ENCODE results near the gene ADIRF.
"Not testable (repeated sequence)": the region's sequence is repeated elsewhere in the genome, so short reads cannot be mapped to it uniquely, and the experiment has no call there.

Gene ADIRF

DNA sequence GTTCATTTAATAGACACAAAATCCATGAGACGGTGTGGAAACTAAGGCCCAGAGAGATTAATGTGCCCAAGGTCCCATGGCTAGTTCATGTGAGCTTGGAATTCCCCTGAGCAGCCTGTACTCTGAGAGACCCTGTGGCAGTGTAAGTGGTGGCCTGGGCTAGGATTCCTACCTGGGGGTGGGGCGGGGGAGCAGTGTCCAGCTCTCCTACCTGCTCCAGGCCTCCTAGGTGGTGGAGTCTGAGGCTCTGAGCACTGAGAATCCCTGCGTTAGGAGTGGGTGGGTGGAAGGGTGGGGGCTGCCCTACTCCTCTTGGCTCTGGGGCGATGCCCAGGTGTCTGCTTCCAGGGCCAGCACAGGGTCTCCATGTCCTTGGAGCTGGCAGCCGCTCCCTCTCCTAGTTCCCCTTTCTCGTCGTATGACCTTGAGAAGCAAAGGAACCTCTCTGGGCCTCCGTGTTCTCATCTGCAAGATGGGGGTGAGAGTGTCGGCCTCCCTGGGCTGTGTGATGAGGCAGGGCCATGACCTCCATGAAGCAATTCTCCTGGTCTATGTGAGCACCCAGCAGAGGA lies 7.3 kb upstream of the ADIRF start:
- no peak for DNase-seq (ENCODE audit: low read depth)

DNA sequence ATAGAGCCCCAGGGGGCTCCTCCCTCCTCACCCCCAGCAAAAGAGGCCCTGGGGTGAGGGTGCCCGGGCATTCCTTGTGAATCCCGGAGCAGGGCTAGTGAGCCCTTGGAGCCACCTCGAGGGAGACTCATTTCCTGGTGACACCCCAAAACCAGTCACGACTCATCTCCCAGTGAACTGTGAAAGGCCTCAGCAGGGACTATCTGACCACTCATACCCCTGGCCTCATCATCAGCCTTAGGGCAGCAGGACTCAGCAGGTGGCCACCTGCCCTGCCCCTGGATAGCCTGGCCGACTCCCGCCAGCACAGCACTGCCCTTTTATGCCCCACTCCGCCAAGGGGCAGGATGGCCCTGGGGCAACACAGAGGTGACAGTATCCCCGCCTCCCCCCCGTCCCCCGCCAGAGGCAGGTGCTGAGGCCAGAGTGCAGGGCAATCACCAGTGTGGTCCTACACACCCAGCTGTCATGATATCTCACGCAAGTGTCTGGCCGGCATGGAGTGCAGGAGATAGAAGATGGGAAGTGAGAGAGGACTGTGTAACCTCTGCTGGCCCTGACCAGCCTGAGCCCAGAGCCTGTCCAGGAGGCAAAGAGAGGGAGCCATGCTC lies 6.7 kb upstream of the ADIRF start:
- no peak for DNase-seq (ENCODE audit: low read depth)

DNA sequence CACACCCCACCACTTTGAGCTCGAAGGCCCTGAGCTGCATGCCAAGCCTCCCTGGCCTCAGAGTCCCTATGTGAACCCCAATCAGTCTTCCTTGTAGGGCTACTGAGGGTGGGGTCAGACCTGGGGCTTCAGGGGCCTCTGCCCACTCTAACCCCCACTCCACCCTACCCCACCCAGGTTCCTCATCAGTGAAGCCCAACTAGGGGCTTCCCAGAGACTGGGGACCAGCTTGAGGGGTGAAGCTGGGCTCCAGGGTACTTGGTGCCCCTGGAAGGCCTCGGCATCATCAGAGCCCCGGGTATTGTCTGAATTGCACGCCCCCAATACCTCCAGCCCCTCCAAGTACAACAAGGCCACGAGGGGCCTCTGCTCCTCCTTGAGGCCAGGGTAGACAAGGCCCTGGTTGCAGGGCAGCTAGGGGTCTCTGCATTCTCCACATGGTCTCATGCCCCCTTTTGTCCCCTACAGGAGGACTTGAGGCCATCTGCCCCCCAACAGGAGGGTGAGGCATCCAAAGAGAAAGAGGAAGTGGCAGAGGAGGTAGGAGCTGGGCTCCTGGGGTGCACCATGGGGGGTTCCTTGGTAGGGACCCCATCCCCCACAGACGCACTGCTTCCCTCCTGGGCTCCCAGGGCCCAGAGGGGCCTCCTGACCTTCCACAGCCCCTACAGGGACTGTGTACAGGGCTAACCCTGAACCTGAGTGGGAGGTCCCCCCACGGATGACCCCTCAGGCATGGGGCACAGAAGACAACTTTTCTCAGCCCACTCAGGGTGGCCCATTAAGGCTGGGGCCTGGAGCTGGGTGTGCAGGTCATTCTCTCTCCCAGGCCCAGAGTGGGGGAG lies 5.9 kb upstream of the ADIRF start:
- no peak for DNase-seq (ENCODE audit: low read depth)

GRCh38 chr10:86962981-86963310 lies 5.3 kb upstream of the ADIRF start:
- no peak for DNase-seq (ENCODE audit: low read depth)

DNA sequence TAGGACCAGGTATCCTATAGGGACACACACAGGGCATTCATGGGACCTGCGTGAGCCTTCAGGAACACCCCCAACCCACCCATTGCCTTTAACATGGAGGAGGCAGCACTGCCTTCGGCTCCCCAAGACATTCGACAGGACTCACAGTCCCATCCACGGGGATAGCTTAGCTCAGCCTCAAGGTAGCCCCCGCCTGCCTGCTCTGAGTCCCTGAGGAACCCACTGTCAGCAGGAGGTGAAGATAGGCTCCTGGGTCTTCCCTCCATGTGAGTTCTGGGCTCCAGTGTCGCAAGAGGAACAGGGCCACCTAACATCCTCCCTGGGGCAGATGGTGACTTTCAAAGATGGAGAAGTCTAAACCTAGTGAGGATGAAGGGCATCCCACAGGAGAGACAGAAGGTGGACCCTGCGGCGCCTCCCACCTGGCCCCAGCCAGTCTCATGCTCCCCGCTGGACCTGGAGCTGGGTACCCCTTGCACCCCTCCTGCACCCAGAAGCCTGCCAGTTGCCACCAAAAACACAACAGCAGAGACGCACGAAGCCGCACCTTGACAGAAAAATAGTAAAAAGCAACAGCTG lies 4.9 kb upstream of the ADIRF start:
- DNase-seq (ENCODE audit: low read depth) = no peak

DNA sequence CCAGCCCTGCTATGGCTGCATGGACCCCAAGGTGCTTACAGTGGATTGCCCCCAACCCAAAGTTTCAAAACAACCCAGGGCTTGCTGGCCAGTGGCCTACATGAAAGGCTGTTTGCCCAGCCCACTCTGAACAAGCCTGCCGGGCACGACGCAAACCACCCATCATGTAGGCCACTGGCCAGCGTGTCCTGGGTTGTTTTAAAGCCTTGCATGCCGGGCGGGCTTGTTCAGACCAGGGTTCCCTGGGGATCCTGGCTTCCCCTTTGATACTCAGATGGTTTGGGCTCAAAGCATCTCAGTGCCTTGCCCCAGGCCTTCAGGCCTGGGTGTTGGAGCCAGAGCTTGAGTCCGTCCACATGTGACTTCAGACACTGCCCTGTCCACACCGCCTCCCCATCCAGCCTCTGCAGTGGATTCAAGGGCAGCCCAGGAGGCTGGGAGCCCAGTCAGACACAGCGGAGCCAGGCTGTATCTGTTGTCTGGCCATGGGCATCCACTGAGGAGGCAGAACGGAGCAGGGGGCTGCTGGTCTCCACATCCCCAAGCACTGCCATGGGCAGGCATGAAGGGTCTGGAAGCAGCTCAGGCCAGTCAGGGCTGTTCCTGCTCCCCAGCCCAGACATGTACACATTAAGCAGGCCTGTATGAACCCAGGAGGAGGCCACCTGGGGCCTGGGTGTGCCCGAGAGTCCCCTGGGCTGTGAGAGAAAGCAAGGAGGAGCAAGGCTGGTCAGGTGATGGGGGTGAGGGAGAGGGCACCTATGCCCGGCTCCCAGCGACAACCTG lies 4.0 kb upstream of the ADIRF start:
- no peak for DNase-seq (ENCODE audit: low read depth)

- DNase-seq (ENCODE audit: low read depth) = no peak
These were observed 3.5 kb upstream of the ADIRF start for GRCh38 chr10:86964847-86965190.

DNA sequence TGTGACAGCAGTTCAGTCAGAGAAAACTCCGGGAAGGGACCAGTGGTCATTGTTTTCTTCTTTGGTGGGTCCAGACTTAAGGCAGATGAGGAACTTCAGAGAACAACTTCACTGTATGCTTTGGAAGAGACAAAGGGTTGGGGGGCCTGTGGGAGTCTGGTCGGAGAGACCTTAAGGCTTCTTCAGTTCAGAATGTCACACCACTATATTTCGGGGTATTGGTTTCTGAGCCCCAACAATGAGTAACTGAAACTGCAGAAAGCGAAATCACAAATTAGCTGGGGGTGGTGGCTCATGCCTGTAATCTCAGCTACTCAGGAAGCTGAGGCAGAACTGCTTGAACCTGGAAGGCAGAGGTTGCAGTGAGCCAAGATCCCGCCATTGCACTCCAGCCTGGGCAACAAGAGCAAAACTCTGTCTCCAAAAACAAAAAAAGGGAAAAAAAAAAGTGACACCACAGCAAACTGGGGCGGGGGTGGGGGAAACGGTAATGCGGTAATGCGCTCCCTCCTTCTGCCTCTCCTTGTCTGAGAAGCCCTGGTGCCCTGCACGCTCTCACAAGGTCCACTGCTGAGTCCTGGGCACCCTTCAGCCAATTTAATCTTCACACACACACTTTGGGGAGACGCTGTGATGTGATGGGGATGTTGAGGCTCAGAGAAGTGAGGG lies 2.2 kb upstream of the ADIRF start:
- no peak for DNase-seq (ENCODE audit: low read depth)

- no peak for DNase-seq (ENCODE audit: low read depth)
These were observed 771 bp upstream of the ADIRF start for GRCh38 chr10:86967481-86967941.

- no peak for DNase-seq (ENCODE audit: low read depth)
These were observed 693 bp downstream of the ADIRF start for GRCh38 chr10:86968994-86969355.

GRCh38 chr10:86969421-86970041 lies 1.2 kb downstream of the ADIRF start:
- DNase-seq (ENCODE audit: low read depth) = no peak

DNA sequence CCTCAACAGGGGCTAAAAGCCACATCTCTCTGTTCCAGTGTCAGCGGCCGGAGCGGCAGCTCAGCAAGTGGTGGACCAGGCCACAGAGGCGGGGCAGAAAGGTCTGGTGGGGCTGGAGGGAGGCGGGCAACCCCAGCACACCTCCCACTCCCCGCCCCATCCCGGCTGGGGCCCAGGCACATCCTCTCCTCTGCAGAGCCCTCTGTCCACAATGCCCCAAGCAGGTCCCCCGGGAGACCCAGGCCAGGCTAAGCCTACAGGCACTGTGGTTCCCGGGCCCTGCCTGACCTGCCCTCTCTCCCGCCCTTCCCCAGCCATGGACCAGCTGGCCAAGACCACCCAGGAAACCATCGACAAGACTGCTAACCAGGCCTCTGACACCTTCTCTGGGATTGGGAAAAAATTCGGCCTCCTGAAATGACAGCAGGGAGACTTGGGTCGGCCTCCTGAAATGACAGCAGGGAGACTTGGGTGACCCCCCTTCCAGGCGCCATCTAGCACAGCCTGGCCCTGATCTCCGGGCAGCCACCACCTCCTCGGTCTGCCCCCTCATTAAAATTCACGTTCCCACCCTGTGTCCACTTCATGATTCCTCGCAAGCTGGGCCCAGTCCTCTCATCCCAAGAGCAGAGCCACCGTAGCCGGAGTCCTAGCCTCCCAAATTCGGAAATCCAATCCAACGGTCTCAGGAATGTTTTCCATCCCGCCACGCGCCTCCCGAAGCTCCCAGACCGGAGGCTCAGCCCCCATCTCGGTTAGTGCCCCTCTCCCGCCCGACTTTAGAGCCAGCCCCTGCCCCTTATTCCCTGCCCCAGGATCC lies 2.1 kb downstream of the ADIRF start:
- DNase-seq (ENCODE audit: low read depth) = no peak

GRCh38 chr10:86970982-86971231 lies 2.6 kb downstream of the ADIRF start:
- no peak for DNase-seq (ENCODE audit: low read depth)

DNA sequence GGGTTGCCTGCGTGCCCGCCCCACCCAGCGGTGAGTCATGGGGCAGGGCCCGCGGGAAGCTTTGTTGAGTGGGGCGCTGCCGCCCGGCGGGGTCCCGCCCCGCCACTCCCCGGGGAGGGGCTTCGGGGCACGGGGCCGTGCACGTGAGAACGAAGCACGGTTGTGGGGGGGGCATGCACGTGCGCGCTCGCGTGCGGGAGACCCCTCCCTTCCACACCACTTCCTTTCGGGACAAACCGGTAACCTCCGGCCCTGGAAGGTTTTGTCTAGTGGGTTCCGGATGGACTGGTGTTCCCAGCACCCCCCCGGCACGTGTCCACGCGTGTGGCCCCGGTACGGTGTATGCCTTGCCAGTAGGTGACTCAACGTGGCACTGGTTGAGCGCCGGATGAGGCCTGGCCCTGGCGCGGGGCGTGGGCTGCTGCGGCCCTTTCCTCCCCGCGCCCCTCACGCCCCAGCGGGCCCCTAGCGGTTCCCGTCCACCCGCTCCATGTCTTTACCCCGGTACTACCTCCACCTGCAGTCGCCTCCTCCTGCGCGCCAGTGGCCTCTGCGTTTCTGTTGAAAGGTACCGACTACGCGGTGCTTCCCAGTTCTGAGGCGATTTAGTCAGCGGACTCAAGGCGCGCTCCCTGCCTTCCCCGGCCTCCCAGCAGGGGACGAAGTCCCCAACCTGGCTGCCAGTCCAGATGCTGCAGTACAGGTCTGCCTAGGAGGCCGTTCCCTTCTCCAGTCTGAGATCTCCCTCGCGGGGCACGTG lies 3.1 kb downstream of the ADIRF start:
- DNase-seq (ENCODE audit: low read depth) = peak; percentile 81

DNA sequence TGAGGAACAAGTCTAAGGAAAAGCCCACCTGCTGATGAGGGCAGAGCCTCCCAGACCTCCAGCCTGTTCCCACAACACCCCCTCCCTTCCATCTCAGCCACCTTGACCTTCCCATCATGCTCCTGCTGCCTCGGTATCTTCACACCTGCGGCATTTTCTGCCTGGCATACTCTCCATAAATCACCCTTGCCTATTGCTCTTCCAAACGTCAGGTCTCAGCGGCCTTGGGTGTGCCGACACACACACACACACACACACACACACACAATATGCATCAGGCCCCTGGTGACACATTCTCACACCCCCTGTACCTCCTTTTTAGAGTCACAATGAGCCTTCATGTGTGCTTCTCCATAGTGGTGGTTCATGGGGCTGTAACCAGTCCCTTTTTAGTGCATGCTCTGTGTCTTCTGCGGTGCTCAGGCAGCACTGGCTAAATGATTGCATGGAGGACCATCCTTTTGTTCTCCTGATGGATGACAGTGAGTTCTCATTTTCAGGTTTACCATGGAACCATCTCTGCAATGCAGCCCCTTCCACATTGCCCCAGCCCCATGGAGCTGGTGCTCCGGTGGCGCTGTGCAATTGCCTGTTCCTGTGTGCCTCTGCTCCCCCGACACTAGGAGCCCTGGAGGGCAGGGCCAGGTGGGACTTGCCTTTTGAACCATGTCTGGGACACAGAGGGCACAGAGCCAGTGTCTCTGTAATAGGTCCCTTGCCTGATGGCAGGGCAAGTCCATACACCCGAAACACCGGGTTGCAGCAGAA lies 4.5 kb downstream of the ADIRF start:
- no peak for DNase-seq (ENCODE audit: low read depth)

DNA sequence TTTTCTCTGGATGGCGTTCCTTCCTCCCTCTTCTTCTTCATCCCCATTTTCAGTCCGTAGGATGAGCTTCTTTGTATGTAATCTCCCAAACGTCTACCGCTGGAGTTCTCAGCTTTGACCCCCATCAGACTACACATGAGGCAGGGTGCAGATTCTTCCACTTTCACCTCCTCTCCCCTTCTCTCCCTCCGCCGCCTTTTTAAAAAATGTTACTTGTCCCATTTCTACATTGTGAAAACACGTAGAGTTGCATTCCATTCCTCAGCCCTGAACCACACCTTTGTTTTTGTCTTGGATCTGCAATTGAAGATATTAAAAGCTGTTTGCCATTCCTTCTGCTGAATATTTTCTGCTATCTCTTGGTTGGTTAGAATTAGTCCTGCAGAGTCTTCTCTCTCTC lies 6.2 kb downstream of the ADIRF start:
- no peak for DNase-seq (ENCODE audit: low read depth)

DNA sequence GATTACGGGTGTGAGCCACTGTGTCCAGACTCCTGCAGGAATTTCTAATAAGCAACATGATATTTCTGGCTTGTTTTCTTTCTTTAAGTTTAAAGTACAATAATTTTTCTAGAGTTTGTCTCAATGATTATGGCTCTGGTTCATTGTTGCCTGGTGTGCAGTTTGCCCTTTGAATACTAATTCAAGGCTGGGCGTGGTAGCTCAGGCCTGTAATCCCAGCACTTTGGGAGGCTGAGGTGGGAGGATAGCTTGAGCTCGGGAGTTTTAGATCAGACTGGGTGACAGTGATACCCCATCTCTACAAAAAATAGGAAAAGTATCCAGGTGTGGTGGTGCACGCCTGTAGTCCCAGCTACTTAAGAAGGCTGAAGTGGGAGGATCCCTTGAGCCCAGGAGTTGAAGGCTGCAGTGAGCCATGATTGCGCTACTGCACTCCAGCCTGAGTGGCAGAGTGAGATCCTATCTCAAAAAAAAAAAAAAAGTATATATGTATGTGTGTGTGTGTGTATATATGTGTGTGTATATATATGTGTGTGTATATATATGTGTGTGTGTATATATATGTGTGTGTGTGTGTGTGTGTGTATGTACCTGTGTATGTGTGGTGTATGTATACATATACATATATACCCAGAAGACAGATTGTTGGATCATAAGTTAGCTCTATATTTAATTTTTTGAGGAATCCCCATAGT lies 8.2 kb downstream of the ADIRF start:
- DNase-seq (ENCODE audit: low read depth) = no peak

GRCh38 chr10:86978457-86978856 lies 10.2 kb downstream of the ADIRF start:
- not testable (repeated sequence) for DNase-seq (ENCODE audit: low read depth)
